GM18520 (cell line): ENCODE data around the gene TRIM46.
"Not testable (repeated sequence)": the region's sequence is repeated elsewhere in the genome, so short reads cannot be mapped to it uniquely, and the experiment has no call there.

Experiments used
- ATAC-seq: cut with Tn5 transposase; IDR thresholded peaks from one replicate; pipeline ENCODE4 v1.9.1; 2021; ENCODE audit not compliant: unreplicated experiment

The TRIM46 gene

DNA sequence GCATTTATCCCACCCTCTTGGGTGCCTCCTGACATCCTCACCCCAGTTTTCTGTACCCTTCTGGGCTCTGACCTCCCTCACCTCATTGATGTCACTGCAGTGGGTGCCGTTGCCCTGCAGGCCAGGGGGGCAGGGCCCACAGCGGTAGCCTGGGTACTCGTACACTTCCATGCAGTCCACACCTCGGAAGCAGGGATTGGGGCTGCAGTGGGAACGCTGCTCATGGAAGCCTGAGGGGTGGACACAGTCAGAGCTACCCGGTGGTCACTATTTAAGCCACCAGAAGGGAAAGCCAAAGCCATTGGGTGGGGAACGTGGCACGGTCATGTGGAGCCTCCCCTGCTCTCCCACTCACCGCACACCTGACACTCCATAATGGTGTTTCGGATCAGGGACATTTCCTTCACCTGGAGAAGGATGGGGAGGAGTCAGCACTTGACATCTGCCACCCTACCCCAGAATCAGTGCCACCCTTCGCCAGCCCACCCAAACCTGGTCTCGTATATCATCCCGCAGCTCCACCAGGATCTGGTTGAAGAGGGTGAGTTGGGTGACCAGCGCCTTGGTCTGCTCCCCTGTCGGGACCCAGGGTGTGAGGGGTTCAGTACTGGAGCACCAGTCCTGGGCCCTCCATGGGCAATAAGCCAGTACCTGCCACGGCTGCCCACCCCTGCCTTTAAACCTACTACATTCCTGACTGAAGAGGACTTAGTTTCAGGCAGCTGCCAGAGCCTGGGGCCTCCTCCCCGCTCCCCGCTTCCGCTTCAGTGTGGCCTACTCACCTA, 29.3 kb downstream of the TRIM46 start:
- no peak for ATAC-seq

DNA sequence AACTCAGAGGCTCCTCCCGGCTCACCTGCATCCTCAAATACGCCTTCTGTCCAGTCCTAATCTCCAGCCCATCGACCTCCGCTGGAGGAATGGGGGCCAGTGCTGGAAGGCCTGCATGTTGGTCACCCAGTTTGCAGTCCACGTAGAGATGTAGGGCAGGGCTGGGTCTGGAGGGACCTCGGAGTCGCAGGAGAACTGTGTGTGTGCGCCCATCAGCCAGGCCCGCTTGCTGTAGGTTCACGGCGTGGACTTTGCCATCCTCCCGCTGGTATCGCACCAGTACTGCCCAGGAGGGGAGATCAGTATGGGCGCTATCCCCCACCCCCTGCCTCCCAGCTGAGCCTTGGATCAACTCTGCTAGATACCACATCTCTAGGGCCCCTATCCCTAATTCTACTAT, 31.4 kb downstream of the TRIM46 start:
- no peak for ATAC-seq

DNA sequence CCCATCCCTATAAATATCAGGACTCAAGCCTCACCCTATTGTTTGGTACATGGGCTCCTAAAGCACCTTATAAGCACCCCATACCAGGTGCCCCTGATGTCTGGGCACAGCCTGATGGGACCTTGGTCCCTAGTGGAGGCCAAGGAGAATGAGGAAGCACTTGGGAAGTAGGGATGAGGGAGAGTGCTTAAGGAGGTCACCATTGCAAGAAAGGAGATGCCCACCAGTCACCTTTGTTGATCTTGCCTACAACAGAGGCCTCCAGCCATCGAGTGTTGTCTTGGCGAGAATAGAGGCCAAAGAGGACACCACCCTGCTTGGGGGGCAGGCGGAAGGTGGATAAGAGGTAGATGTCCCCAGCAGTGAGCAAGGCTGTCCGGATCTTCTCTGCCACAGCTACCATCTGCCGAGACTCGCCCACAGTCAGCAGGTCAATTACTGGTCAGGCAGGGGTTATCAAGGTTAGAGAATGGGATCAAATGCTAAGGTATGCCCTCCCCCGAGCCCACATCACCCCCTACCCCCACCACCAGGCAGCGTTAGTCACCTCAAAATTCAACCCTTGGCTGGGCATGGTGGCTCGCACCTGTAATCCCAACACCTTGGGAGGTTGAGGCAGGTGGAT, 32.4 kb downstream of the TRIM46 start:
- no peak for ATAC-seq

DNA sequence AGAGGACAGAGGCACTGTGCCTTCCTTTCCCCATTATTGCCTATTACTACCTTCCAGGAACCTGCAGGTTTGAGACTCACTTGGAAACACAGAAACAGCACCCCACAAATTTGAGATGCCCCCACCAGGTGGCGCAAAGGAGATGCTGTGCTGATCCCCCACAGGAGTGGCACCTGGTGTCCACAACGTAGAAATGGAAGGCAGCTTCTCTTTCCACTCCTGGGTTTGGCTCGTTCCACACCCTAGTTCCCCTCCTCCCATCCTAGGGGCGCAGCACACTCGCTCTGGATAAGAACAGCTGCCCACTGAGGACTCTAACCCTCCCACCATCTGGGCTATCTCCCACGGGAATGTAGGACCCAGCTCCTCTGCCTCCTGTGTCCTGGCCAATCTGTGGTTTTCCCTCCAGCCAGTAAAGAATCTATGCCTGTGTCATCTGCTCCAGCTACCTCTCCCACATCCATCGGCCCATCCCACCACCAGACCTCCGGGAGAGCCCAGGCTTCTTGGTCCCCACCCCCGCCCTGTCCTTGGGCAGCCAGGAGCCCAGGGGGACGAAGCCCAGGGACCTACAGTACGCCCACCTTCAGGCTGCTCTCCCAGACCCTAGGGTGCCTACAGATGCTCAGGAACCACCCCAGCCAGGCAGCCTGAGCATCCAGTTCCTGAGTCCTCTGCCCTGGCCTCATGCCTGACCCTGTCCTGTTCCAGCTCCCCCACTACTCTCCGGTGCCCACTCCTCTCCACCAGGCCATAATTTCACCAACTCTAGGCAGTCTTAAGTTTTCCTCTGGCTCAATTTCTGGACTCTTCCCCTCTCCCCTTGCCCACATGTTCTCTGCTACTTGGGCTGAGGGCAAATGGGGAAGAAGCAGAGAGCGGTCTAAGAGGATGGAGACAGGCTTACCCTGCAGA, 33.5 kb downstream of the TRIM46 start:
- ATAC-seq, result no peak

DNA sequence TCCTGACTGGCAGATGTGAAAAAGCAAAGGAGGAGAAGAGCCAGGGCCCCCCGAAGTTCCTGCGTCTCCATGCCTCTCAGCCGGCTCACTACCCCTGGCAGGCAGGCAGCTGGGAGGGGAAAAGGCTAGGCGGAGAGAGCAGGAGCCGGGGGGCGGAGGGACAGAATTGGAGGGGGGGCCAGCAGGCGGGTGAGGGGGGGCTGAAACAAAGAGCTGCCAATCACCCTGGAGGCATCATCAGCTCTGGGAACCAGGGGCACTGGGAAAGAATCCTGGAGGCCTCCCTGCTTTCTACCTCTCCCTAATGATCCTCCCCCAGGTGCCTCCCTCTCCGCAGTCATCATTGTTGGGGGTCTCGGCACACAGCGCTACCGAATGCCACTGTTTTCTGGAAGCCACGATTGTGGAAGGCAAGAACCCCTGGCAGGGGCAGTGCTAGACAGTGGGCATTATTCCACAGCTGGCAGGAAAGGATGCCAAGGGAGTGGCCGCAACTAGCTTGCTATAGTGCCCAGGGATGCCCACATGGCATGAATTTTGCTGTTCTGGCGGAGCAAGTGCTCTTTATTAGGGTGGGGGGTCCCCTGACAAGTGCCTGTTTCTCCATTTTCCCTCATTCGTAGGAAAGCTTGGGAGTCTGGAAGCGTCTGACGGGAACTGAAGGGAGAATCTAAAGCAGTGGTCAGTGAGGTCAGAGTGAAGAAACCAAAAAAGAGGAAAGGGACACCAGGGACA, 34.3 kb downstream of the TRIM46 start, which contains the start of gene THBS3:
Gene THBS3, minus strand, starts transcription at position 92 of the 735 bp plus-strand sequence. Its CDS starts 21 bp downstream, at position 71.
- no peak for ATAC-seq

DNA sequence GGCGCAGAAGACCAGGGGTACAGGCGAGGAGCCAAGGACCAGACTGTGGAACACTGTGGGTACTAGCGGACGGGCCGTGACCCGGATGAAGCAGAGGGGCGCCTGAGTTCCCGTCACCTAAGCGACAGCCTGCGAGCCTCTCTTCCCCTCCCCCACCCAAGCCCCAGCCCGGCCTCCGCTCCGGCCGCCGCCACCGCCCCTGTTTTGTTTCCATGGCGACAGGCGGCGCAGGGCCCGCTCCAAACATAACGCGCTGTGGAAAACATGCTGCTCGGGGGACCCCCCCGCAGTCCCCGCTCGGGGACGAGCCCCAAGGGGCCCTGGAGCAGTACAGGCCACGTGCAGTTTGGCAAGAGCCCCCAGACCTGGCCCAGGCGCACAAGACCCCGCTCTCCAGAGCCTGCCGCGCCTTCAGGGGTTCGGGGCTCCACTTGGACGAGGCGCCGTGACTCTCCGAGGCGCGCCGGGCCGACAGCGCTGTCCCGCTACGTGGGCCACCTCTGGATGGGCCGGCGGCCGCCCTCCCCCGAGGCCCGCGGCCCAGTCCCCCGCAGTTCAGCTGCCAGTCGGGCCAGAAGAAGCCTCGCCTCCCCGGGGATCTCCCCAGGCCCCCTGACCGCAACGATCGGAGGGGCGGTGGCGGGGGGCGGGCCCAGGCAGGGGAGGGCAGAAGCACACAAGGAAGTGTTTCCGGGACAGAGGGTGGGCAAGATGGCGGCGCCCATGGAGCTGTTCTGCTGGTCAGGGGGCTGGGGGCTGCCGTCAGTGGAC, 35.1 kb downstream of the TRIM46 start, which contains the start of gene MTX1:
Gene MTX1, plus strand, starts transcription at position 155 of the 771 bp plus-strand sequence. Its CDS starts 110 bp downstream, at position 265.
- peak; percentile 64 for ATAC-seq

DNA sequence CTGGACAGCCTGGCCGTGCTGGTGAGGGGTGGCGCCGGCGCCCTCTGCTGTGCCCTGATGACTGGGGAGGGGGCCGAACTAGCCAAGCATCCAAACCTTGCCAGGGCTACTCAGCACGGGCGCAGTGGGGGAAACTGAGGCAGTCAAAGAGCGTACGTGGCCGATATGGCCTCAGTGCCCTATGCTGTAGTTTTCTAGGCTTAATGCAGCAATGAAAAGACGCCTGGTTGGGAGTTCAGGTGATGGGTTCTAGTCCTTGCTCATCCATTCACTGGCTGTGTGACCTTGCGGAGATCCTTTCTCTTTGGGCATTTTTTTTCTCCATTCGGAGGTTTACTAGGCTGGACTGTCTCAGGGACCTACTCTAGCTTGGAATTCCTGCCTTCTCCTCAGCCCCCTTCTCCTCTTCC, 35.7 kb downstream of the TRIM46 start:
- no peak for ATAC-seq

DNA sequence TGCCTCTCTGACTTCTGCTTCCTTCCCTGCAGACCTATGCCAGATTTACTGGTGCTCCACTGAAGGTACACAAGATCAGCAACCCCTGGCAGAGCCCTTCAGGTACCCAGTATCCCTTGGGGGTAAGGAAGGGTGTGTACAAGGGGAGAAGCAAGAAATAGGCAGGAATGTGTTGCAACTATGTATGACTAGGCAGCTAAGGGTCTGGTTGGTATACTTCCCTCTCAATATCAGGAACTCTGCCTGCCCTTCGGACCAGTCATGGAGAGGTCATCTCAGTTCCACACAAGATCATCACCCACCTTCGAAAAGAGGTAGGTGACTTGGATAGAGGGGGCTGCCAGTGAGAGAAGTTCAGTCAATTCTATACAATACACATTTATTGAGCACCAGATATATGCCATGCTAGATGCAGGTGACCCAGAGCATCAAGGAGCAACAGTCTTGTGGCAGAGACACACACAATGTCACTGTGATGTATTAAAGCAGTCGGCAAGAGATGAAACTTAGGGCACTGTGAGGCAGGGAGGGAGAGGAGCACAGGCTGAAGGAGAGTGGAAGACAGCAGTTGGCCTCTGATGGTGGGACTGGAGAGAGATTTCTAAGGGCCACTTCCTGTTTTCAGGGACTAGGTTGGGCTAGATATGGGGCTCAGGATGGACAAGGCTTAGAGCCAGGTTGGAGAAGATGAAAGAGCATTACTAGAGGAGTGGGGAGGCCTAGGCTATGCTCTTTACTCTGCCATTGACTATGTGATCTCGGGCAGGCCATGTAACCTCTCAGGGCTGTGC, 36.9 kb downstream of the TRIM46 start:
- no peak for ATAC-seq

DNA sequence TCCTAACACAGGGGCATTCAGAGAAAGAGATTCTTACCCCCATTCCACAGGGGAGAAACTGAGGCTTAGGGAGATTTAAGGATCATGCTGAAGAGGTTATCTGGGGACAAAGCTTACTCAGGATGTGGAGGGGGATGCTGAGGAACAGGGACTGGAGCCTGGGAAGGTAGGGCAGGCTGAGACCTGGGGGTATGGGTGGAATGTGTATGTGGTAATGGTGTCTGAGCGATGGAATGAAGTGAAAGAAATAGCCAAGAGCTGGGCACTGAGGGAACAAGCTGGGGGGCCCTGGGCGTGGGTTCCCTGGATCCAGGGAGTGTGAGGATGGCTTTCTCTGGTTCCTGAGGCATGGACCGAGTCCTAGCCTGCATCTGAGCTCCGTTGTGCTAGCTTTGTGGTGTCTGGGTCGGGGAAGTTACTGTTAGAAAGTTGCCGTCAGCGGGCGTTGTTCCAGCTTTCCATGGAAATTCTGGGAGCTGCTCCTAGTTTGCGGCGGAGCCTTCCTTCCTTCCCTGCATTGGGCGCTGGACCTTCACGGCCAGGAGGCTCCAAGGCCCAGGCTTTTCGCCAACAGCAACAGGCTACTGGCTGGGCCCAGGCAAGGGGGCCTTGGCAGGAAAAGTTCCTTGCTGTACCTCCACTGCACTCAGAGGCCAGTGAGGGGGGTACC, 37.9 kb downstream of the TRIM46 start:
- not testable (repeated sequence) for ATAC-seq

DNA sequence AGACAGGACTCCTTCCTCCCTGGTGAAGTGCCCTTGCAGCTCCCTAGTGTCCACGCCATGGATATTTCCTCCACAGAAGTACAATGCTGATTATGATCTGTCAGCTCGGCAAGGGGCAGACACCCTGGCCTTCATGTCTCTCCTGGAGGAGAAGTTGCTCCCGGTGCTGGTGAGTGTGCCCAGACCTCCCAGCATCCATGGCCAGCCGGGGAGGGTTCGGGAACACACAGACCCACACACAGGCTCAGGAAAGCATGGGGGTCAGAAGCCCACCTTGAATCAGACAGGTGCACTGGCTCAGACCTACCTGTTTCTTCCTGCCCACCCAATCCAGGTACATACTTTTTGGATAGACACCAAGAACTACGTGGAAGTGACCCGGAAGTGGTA, 38.4 kb downstream of the TRIM46 start:
- not testable (repeated sequence) for ATAC-seq

DNA sequence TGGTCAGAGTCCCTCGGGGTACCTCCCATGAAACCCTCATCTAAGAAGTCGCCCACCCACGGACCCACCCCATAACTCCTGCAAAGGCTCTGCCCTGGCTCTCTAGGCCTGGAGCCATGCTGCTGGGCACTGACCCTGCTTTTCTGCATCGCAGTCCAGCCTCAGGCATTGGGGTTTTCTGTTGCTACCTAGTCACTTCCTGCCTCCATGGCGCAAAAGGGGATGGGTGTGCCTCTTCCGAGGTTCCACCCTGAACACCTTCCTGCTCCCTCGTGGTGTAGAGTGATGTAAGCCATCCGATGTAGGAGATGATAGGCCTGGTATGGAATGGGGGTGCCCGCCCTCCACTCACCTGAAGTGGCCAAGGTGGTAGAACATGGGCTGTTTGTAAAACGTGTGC, 41.1 kb downstream of the TRIM46 start:
- ATAC-seq, result not testable (repeated sequence)

DNA sequence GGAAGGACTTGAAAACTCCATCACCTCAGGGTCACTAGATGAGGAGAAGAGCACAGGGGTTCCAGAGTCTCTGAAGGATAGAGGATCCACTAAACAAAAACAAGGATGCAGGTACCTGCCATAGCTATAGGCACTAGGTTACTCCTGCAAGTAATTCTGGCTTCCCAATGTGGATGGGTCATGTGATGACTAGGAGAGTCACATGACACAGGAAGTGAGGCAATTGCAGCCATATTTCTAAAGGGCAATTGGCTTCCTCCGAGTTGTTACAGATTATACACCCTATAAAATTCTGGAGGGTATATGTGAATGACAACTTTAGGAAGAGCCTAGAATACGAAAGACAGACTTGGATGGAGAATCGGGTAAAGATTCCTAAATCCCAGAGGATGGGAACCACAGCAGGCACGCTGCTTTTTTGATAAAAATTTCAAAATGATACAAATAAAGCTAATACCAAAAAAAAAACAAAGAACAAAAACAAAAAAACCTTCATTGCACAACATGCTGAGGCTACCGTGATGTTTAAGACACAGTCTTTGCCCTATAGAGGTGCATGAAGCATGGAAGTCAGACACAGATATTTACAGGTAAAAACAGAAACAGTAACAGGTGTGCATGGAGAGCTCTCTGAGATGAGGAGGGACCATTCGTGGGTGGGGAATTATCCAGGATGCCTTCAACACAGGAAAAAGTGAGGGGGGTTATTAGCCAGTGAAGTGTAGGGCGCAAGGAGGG, 45.4 kb downstream of the TRIM46 start:
- ATAC-seq, result no peak

DNA sequence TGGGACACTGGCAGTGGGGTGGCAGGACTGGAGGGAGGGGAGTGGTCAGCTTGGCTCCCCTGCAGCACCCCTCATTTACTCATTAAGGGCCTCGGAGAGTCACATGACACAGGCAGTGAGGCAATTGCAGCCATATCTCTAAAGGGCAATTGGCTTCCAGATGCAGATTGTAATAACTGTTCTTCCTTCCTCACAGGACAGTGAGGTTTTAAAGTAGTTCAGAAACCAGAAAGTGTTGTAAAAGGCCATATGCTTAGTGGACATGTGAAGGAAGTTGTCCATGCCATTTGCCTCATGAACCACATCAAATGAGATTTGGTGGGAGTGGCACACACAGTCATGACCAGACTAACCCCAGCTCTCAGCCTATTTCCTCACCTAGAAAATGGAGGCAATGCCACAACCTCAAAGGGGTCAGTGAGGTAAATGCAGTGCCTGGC, 46.0 kb downstream of the TRIM46 start:
- ATAC-seq, result no peak

DNA sequence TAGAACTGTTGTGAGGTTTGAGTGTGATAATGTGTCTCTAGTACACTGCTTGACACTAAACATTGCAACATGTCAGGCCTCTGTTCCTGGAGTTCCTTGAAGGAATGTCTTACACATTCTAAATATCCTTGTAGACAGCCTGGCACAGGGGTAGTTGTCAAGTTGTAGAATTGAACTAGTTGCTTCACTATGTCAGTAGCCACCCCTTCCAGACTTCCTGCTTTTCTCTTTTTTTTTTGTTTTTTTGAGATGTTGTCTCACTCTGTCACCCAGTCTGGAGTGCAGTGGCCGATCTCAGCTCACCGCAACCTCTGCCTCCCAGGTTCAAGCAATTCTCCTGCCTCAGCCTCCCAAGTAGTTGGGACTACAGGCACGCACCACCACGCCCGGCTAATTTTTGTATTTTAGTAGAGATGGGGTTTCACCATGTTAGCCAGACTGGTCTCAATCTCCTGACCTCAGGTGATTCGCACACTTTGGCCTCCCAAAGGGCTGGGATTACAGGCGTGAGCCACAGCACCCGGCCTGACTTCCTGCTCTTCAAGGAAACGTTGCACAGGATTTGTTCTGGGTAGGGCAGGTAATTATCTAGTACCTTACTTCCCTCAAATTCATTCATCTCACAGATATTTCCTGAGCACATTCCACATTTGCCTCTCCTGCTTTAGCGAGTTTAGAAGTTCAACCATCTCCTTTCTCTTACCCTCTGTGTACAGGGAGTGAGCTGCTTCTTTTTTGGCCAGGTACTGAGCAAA, 46.7 kb downstream of the TRIM46 start:
- not testable (repeated sequence) for ATAC-seq

DNA sequence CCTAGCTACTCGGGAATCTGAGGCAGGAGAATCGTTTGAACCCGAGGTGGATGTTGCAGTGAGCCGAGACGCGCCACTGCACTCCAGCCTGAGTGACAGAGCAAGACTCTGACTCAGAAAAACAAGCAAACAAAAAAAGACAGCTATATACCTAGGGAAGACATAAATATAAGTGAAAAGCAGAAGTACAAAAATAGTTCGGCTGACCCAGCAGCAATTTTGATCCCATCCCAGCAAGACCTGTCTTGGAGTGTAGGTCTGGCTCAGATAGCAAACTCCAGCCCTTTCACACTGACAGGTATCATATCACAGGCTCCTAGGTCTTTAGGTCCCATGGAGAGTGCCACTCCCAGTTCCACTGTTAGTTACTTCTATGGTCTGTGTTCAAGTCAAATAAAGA, 49.4 kb downstream of the TRIM46 start:
- ATAC-seq, result no peak

DNA sequence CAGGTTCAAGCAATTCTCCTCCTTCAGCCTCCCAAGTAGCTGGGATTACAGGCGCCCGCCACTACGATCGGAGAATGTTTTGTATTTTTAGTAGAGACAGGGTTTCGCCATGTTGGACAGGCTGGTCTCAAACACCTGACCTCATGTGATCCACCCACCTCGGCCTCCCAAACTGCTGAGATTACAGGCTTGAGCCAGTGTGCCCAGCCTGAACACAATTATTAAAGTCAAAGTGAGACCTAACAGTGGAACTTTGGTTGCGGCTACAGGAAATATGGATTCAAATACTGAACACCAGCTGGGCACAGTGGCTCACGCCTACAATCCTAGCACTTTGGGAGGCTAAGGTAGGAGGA, 51.7 kb downstream of the TRIM46 start:
- ATAC-seq, result not testable (repeated sequence)
